Panc1 (cell line): ENCODE data around the gene CSF1R. TPM values are rescaled to one million over a fixed set of nuclear protein-coding genes. Genes with fewer than 3 reads are reported as not detected.

Experiments used
- ATAC-seq: fragments of 200-7000 bp; cut with Tn5 transposase; 2 replicates; pipeline ENCODE4 v1.9.1; 2020; ENCODE audit warnings: mild to moderate bottlenecking, moderate library complexity
- BruUV-seq: library from RNA; stranded (reverse); fragments of 400-500 nt; replicated peaks from 2 replicates; lab custom pipeline; 2021; lab: Mats Ljungman, UMichigan
- CTCF ChIA-PET: fragments of 300-600 bp; sonication (Branson Sonifier 250); formaldehyde crosslinking; loops from one replicate; lab custom pipeline; 2022; ENCODE audit warnings: antibody characterized with exemption; lab: Charles Lee
- POLR2A ChIA-PET: fragments of 300-600 bp; sonication (Branson Sonifier 250); formaldehyde crosslinking; loops from one replicate; lab custom pipeline; 2022; ENCODE audit warnings: antibody characterized with exemption; lab: Charles Lee
- DNase-seq: peaks from one replicate; pipeline ENCODE4 v3.0.0-alpha.2; 2010; ENCODE audit warnings: low read depth, low spot score
- H3K27ac ChIP-seq: 2 replicates; pipeline ENCODE4 v1.5.1; 2011; ENCODE audit warnings: mild to moderate bottlenecking, low read length, inconsistent platforms
- H3K27me3 ChIP-seq: fragments of 200-500 bp; sonication (Bioruptor generic); 2 replicates; pipeline ENCODE4 v1.6.0; 2014; ENCODE audit warnings: low read length, inconsistent platforms; ENCODE audit not compliant: control insufficient read depth, insufficient read depth
- H3K36me3 ChIP-seq: fragments of 200-500 bp; sonication (Bioruptor generic); 2 replicates; pipeline ENCODE4 v1.5.1; 2014; ENCODE audit warnings: inconsistent platforms, mild to moderate bottlenecking, low read length, moderate library complexity; ENCODE audit not compliant: control insufficient read depth, insufficient read depth
- H3K4me1 ChIP-seq: 2 replicates; pipeline ENCODE4 v1.5.1; 2011; ENCODE audit warnings: inconsistent platforms, mild to moderate bottlenecking, low read length, moderate library complexity; ENCODE audit not compliant: control insufficient read depth, insufficient read depth
- H3K4me3 ChIP-seq, 2 experiments: 2 replicates each; pipeline ENCODE4 v1.5.1; 2011 to 2012; ENCODE audit warnings: low read depth in 2 of 2, low read length in 2 of 2, mild to moderate bottlenecking in 2 of 2, inconsistent platforms in 1 of 2, moderate library complexity in 1 of 2
- H3K9me3 ChIP-seq: fragments of 200-500 bp; sonication (Bioruptor generic); 2 replicates; pipeline ENCODE4 v1.5.1; 2014; ENCODE audit warnings: low read depth, mild to moderate bottlenecking, inconsistent platforms, low read length, moderate library complexity; ENCODE audit not compliant: control insufficient read depth, insufficient read depth
- CTCF ChIP-seq: fragments of 450-650 bp; IDR thresholded peaks from 2 replicates; pipeline ENCODE4 v1.5.1; 2017; ENCODE audit warnings: mild to moderate bottlenecking
- POLR2AphosphoS5 ChIP-seq: IDR thresholded peaks from 2 replicates; pipeline ENCODE4 v1.6.1; 2012; ENCODE audit warnings: mild to moderate bottlenecking, low read depth, low read length, moderate library complexity
- REST ChIP-seq, 2 experiments: IDR thresholded peaks; 2 replicates each; pipeline ENCODE4 v1.6.1; 2011 to 2012; ENCODE audit warnings: low read depth in 2 of 2, control low read depth in 1 of 2, low read length in 1 of 2, mild to moderate bottlenecking in 1 of 2, moderate library complexity in 1 of 2; ENCODE audit not compliant: insufficient read depth in 1 of 2
- SIN3A ChIP-seq: IDR thresholded peaks from 2 replicates; pipeline ENCODE4 v1.6.1; 2012; ENCODE audit warnings: low read depth, mild to moderate bottlenecking, low read length, moderate library complexity, borderline replicate concordance; ENCODE audit not compliant: insufficient read depth
- TCF7L2 ChIP-seq: IDR thresholded peaks from 2 replicates; pipeline ENCODE4 v1.6.1; 2011; ENCODE audit warnings: mild to moderate bottlenecking, low read depth, low read length, inconsistent platforms
- in situ Hi-C: cut with HindIII; loops from 2 replicates; pipeline ENCODE4 v1.10.0; 2016; ENCODE audit warnings: low sequenced_read_pairs, low pct_unique_long_range_greater_than_20kb
- intact Hi-C: fragments of 100-400 bp; cut with micrococcal nuclease; formaldehyde crosslinking; loops from one replicate; pipeline ENCODE4 v1.10.0; 2022; ENCODE audit not compliant: unreplicated experiment
- total RNA-seq: library from RNA; stranded (reverse); gene quantifications from one replicate; pipeline ENCODE4 v1.2.1, GENCODE V29; 2021; ENCODE audit not compliant: unreplicated experiment

Gene CSF1R
- total RNA-seq, 1 experiment from 2014 or later = 0.05 TPM

- BruUV-seq = no TSS peak
- intact Hi-C loops = no loop called here
- Histone ChIP-seq H3K27ac (no peak overlapping the region), H3K9me3 (no peaks in the 10 kb centered on the region), H3K4me3 (no peak overlapping the region), H3K27me3 (no peaks in the 10 kb centered on the region), H3K4me1 (no peaks in the 10 kb centered on the region), H3K36me3 (peaks cover 4% of the 10 kb centered on the region)
- DNase-seq (no peak), ATAC-seq (0 out of 2 replicates have a peak, but pooled peaks have one; percentile 5)
- in situ Hi-C loops = no loop called here
- no peak for TF ChIP-seq REST (IDR thresholded peaks at IDR 0.05; ENCODE audit: insufficient read depth in 1 of 2, low read depth in 2 of 2, low read length in 1 of 2)
- TF ChIP-seq TCF7L2 = no peak
- TF ChIP-seq CTCF = no peak
- TF ChIP-seq SIN3A = no peak
- no peak for TF ChIP-seq POLR2AphosphoS5
- POLR2A ChIA-PET = no interaction called here
- CTCF ChIA-PET = no interaction called here
Observed at GRCh38 chr5:150057052-150057451, 29.3 kb downstream of the CSF1R start.

GRCh38 chr5:150056075-150056443 is 30.3 kb downstream of the CSF1R start:
- Histone ChIP-seq H3K27me3 (no peaks in the 10 kb centered on the region), H3K27ac (no peak overlapping the region), H3K36me3 (peaks cover 4% of the 10 kb centered on the region), H3K4me3 (no peak overlapping the region), H3K4me1 (no peaks in the 10 kb centered on the region), H3K9me3 (no peaks in the 10 kb centered on the region)
- ATAC-seq (no peak), DNase-seq (no peak)
- TF ChIP-seq SIN3A (no peak), TCF7L2 (no peak), POLR2AphosphoS5 (no peak), CTCF (no peak), REST (IDR thresholded peaks at IDR 0.05; ENCODE audit: insufficient read depth in 1 of 2, low read depth in 2 of 2, low read length in 1 of 2) (no peak)
- ChIA-PET POLR2A (no interaction called here), CTCF (no interaction called here)
- intact Hi-C loops = no loop called here
- BruUV-seq = no TSS peak
- in situ Hi-C loops = no loop called here
